GM12873 (cell line): Measurements from ENCODE around the gene PADI1.

Experiments used
- TF ChIP-seq, protein P1 (sequence below): IDR thresholded peaks from 2 replicates; pipeline ENCODE4 v1.5.1; 2012; ENCODE audit warnings: low read depth, mild to moderate bottlenecking, moderate library complexity, low read length, control low read depth; ENCODE audit not compliant: insufficient read depth; ENCODE audit errors: missing control alignments

PADI1 gene

DNA sequence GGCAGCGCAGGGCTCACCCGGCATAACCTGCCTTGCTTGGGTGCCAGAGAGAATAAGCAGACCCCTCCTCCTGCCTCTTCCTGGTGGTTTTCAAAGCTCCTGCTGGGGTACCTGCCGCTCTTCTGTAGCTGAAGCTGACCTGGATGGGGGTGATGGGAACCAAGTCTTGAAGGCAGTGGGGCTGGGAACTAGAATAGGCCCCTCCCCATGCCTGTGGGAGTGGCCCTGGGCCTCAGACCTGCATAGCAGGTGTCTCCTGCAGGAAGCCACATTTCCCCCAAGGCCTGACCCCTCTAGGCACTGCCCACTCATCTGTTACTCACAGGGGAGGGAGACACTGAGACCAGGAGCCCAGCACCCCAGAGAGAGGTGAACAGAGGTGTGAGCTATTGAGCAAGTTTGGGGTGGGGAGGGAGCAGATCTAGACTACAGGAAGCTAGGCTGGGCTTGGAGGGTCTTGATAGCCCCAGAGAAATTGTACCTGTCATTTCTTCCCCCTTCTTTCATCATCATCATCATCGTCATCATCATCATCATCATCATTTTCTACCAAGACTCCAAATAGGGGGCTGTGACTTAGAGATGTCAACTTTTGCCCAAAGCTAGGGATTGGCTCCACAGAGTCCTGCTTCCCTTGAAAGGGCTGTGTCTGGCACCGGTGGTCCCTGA, 10.1 kb downstream of the PADI1 start:
- TF ChIP-seq, protein P1, sequence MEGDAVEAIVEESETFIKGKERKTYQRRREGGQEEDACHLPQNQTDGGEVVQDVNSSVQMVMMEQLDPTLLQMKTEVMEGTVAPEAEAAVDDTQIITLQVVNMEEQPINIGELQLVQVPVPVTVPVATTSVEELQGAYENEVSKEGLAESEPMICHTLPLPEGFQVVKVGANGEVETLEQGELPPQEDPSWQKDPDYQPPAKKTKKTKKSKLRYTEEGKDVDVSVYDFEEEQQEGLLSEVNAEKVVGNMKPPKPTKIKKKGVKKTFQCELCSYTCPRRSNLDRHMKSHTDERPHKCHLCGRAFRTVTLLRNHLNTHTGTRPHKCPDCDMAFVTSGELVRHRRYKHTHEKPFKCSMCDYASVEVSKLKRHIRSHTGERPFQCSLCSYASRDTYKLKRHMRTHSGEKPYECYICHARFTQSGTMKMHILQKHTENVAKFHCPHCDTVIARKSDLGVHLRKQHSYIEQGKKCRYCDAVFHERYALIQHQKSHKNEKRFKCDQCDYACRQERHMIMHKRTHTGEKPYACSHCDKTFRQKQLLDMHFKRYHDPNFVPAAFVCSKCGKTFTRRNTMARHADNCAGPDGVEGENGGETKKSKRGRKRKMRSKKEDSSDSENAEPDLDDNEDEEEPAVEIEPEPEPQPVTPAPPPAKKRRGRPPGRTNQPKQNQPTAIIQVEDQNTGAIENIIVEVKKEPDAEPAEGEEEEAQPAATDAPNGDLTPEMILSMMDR = no peak

DNA sequence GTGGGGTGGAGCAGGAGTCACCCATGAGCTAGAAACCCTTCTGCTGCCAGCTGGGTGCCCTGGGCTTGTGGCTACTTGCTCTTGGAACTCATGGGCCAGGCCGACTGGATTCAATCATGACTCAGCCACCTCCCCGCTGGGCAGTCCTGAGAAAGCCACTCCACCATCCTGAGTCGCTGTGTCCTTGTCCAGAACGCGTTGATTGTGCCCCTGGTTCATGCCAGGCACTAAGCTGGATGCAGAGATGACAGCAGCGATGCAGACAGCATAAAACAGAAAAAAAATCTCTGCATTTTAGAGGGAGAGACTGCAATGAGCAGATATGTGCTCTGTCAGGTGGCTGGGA, 10.6 kb downstream of the PADI1 start:
- TF ChIP-seq, protein P1 = no peak

DNA sequence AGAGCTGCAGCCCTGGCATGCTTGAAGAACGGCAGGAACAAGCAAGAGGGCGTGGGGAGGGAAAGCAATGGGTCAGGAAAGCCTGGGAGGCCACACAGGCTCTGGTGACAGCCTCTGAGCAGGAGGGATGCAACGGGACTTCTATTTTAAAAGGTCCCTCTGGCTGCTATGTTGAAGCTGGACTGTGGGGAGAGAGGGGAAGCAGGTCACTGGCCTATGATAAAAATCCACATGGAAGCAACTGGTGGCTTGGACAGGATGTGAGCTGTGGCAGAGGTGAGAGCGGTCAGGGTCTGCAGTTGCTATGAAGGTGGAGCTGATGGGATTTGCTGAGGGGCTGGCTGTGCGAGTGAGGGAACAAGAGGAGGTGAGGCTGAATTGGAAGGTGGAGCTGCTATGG, 11.2 kb downstream of the PADI1 start:
- TF ChIP-seq, protein P1 = no peak

DNA sequence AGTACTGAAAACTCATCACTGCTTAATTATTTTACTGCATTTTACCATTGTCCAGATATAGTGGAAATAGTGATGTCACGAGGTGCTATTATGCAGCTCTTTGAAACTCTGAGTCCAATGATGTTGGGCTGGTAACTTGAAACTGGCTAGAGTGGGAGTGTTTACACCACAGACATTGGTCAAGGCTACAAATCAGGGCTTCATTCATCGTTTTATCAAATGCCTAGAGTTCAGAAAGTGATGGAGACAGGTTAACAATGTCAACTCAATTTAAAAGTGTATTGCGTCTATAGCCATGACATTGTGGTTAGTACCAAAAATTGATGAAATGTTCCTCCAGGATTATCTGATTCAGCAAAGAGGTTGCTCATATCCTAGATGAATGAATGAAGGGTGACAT, 12.7 kb downstream of the PADI1 start:
- TF ChIP-seq, protein P1 = no peak

DNA sequence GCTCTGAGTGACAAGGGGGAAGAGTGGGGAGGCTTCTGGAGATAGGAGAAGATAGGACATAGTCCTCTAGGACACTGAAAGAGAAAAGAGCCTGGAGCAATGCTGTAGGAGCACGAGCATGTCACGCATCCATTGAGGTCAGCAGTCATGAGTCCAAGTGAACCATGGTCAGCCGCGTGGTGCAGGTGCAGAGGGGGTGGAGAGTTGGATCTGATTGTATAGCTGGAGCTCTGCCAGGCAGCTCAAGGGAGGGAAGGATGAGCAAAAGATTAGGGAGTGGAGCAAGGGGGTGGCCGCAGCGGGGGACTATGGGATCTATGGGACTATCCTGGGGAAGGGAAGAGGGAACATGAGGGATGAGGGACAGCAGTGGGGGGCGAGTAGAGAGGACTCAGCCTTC, 14.0 kb downstream of the PADI1 start:
- TF ChIP-seq, protein P1 = no peak

DNA sequence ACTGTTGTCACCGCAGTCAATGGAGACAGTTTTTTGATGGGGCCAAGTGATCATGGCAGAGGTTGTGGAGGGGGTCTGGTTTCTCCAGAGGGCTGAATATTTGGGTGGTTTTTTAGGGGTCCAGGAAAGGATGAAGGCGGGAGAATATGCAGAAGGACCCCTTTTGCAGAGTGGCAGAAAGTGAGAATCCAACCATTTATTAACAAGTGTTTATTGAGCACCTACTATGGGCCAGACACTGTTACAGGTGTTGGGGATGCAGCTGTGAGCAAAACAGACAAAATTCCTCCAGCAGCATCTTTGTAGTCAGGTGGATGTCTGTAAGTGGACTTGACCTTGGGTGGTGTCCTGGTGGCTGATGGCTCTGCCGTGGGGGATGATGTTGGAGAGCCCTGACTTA, 15.4 kb downstream of the PADI1 start:
- TF ChIP-seq, protein P1 = no peak

DNA sequence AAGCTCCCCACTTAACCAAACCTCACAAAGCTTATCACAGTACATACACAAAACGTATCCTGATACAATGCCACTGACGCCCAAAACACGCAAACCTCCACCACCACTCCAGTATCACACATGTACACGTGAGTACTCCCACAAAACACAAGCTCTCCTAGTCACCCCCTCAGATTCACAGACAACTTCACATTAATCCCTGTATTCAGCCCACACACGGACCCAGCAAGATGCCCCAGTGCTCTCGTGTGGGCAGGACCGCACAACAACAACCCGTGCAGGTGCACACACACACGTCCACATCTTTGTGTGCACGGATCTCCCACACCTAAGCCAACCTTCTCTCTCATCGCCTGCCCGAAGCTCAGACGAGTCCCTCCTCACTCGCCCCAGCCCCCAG, 17.6 kb downstream of the PADI1 start:
- TF ChIP-seq, protein P1 = no peak

DNA sequence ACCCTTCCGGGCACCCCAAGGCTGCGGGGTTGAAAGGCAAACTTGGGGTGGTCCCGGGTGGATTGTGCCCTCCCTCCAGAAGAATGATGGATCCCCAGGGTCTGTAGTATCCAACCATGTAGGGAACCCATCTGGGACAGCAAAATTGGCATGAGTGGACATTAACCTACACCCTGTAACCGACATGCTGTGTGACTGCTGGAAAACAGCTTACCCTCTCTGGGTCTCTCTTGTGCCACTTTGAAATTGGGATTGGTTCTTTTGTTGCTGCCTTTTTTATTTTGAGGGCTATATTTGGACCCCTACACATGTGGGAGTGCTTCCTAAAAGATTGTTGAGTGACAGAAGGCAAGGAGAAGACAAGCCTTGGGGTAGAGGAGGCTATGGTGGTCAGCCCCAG, 19.5 kb downstream of the PADI1 start:
- TF ChIP-seq, protein P1 = no peak
